ENCODE results near the gene ELMO1.

ELMO1 gene

DNA sequence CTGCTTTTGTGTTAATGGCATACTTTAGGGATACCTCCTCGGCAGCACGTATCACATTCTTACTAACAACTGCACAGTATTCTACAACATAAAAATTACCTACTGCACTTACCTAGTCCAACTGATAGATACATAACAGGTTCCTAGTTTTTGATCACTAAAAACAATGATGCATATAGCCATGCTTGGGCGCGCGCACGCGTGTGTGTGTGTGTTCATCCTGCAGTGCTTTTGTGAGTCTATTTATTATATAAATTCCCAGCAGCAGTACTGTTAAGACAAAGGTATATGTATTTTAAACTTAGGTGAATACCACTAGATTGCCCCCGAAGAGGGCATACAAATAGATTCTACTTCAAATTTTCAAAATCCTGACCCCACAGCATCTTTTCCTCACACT is 181.4 kb downstream of the ELMO1 start:
- DNase-seq (ENCODE audit: low spot score): no peak

DNA sequence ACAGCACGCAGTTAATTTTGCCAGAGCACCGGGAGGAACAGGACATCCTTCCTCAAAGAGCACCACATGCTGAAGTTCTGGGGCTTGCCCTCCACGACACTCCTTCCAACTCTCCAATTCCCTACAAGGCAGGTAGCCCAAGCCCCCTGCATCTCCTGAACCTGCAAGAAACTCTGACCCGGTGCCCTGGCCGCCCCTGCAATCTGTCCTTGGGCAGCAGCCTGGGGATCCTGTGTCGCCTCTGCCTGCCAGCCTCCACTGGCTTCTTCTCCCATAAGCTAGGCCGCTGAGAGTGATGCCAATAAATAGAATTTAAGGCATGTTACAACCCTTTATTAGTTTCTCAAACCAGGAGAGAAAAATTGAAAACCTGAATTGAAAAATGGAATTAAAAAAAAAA is 182.8 kb downstream of the ELMO1 start:
- DNase-seq (ENCODE audit: low spot score): no peak

DNA sequence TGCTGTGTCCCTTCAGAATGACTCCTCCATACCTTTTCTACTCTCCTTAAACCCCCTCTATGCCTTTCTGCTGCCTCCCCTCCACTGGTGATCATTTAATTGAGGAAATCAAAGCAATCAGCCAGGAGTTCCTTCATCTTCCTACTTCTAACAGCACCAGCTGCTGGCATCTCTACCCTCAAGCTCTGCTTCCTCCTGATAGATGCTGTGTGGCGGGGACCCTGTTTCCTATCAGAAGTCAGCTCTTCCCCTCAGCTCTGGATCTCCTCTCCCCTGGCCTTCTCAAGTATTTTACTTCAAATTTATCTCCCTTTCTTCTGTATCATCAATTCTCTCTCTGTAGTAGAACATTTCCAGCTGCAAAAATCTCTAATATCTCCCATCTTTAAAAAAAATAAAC is 183.7 kb downstream of the ELMO1 start:
- no peak for DNase-seq (ENCODE audit: low spot score)

DNA sequence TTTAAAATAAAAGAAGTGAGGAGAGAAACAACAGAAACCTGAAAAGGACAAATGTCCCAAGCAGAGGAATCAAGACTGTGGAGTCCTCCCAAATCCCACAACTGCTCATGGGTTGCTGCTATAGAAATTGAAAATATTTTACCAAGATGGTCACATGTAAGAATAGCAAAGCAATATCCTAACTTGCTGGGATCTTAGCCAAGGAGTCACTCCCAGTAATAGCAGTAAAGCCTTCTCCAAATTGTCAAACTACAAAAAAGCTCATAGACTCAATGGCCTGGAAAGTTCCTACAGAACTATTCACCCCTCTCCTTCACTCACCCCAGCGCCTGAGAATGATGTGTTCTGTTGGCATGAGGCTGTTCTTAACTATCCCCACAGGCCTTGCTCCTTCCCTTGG is 186.5 kb downstream of the ELMO1 start:
- no peak for DNase-seq (ENCODE audit: low spot score)

DNA sequence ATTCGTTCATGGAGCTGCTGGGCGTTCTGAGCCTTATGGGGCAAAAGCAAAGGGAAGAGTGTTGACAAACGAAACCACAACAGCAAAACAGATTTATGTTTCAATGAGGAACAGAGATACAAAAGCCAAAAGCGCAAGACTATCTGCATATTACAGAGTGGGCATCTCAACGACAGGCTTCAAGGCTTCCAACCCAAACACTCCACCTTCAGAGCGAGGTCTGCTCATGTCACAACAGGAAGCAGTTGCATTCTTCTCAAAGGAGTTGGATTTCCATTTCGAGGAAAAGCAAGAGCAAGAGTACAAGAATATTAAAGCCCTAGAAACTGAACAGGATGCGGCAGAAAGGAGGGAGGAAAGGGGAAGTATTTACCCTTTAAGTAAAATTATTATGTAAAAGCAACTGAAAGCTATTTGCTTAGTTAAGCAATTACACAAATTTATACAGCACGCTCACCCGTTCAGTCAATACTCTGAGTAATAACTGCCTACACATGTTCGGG is 189.3 kb downstream of the ELMO1 start:
- DNase-seq (ENCODE audit: low spot score): no peak

DNA sequence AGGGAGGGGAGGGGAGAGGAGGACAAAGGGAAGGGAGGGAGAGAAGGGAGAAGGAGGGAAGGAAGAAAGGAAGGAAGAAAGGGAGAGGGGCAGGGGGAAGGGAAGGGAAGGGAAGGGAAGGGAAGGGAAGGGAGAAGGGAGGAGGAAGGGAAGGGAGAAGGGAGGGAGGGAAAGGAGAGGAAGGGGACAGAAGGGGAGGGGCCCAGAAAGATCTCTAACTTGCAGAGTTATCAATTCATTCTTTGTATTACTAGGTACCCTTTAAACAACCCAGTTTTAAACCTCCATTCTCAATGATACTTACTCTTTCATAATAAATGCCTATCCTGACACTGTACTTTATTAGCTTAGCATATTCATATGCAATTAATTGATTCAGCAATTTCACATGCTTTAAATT is 192.0 kb downstream of the ELMO1 start:
- DNase-seq (ENCODE audit: low spot score): no peak

DNA sequence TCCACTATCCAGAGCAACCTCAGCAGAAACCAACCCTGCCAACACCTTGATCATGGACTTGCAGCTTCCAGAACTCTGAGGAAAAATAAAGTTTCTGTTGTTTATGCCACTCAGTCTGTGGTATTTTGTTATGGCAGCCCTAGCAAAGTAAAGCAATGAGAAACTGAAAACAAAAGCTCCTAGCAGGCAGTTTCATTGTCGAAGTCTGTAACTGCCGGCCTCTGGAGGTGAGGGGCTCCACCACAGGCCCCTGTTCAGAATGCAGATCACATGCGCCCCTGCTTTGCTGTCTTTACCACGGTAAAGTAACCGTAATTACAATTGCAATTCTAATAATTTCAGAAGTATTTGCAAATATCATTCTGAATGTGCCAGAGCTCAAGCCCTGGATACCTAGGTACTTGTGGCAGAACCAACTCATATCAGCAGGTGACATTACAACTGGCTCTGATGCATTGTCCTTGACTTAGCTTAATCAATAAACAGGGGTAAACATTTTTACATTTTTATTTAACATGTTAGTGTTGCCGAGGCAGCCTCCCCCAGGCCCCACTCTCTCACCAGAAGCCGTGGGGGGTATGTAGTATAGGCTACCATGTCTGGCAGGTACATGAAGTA is 193.2 kb downstream of the ELMO1 start:
- DNase-seq (ENCODE audit: low spot score): no peak

DNA sequence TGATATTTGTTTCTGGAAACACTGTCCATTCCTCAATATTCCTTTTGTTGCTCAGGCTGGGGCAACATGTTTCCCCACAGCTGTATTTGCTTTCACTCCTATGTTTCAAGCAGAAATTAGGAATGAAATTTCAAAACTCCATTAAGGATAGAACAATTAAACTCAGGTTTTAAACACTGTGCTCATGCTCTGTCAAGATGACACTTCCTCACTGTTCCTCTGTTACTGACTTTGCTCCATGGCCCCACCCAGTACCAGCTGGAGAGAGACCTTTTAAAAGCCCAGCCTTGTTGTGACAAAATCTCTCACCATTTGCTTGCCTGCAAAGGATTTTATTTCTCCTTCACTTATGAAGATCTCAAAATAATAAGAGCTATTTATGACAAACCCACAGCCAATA is 197.4 kb downstream of the ELMO1 start:
- DNase-seq (ENCODE audit: low spot score): no peak

DNA sequence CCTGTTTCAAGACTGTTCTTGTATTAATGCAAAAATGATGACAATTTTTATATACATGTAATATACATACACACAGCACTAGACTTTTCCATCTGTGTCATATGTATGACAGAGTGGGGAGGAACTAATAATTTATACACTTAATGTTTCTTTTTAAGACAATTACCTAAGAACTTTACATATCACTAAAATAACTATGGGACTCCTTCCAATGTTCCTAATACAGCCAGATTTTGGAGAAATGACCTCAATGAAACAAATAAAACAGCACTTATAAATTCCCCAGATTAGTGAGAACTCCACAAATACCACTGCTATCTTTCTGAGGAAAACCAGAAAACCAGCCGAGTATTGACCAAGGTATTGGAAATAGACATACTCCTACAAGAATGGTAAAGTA is 199.4 kb downstream of the ELMO1 start:
- no peak for DNase-seq (ENCODE audit: low spot score)

DNA sequence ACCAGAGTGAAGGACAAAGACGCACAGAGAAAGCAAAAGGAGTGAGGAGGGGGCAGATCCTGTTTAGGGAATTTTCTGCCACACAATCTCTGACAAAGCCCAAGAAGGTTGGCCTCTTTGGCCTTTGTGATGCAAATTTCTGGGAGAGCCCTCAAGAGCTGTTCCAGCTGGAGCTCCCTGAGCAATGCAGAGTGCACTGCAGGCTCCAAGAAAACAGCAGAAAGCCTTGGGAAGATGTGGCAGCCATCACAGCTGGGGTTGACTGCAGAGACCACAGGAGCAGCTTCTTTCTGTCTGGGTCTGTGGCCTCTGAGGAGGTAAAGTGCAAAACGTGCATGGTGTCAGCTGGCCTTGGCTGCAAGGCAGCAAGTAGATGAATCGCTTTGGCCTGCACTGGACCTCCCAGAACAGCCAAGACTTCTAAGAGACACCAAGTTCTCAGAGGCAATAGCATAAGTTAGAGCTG is 200.2 kb downstream of the ELMO1 start:
- DNase-seq (ENCODE audit: low spot score): no peak

DNA sequence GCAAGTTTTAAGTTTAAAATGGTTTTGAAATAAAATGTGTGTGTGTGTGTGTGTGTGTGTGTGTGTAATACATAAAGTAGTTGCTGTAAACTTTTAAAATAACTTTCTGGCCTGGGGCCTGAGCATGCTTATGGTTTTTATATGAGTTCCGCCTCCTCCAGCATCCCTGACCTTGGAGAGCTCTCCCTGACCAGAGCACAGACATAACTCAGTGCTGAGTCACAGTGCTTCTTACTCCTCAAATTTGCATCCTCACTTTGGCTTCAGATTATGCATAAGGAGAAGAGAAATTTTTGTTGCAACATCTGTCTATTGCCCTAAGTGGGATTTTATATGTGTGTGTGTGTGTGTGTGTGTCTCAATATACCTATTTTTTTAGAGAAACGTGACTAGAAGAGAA is 200.8 kb downstream of the ELMO1 start:
- no peak for DNase-seq (ENCODE audit: low spot score)

DNA sequence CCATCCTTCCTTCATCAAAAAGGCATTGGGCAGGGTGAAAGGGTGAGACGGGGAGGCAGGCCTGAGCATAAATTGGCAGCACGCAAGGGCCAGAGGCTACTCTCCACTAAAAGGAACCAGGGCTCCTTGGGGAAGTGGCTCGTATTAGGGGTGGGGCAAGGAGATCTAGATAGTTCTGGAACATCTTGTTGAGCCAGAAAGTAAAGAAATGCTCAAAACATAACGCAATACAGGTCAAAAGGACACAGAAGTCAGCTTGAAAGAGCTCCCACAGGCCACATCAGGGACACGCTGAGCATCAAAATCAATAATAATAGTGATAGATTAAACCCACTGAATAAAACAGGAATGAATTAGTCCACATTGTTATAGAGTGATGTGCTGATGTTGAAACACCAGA is 203.1 kb downstream of the ELMO1 start:
- DNase-seq (ENCODE audit: low spot score): no peak

DNA sequence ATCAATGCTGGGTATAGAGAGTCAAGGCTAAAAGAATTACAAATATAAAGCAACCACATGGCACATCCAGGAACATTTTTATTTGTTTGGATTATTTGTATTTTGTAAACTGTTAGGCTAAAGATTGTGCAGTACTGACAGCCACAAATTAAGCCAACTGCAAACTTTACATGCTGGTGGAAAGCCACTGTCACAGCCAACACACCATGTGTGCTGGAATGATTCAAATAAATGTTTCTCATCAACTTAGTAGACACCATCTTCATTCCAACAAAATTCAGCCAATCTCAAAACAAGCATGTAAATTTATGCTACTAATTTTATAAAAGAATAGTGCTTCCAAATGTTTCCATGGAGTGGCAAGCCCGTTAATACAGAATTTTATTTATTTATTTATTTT is 211.8 kb downstream of the ELMO1 start:
- no peak for DNase-seq (ENCODE audit: low spot score)

DNA sequence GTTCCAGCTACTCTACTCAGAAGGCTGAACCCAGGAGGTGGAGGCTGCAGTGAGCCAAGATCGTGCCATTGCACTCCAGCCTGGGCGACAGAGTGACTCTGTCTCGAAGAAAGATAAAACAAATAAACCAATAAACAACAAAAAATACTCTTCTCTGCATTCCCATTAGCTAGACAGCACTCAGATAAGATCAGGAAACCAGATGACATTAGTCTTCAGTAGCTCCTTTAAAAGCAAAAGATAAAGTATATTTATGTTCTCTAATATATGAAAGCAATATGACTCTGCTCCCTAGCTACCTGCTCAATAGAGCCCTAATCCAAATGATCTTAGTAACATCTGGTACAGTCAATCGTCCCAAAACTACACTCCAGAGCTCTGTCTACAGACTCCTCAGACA is 212.9 kb downstream of the ELMO1 start:
- no peak for DNase-seq (ENCODE audit: low spot score)

DNA sequence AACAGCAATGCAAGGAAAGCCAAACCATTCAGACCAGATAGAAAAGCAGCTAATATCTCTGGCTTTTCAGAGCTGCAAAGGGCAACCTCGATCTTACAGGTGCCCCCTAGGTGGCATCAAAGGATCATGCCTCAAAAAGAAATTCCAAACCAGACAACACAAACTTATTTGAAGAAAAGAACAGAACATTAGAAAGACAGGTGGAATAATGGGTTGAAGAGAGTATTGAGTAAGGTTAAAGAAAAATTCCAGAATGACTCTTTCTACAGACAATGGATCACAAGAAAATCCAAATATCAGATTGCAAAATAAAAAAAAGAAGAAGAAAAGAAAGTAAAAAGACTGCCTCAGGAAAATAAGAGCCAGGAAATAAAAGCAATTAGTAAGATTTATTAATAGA is 213.7 kb downstream of the ELMO1 start:
- no peak for DNase-seq (ENCODE audit: low spot score)

DNA sequence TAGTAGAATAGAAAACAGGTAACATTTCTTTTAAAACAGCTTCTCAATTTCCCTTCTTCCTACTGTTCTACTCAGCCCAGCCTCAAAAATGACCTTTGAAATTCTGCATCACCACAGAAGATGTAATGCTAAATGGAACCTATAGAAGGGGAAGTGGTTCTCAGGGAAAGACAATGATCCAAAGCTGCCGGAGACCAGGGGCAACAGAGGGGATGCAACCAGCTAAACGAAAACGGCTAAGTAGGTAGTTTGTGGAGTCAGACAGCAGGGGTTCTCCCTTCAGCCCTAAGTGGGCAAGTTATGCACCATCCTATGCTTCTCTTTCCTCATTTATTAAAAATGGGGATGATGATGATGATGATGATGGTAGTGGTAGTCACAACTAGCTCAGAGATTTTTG is 214.3 kb downstream of the ELMO1 start:
- no peak for DNase-seq (ENCODE audit: low spot score)

DNA sequence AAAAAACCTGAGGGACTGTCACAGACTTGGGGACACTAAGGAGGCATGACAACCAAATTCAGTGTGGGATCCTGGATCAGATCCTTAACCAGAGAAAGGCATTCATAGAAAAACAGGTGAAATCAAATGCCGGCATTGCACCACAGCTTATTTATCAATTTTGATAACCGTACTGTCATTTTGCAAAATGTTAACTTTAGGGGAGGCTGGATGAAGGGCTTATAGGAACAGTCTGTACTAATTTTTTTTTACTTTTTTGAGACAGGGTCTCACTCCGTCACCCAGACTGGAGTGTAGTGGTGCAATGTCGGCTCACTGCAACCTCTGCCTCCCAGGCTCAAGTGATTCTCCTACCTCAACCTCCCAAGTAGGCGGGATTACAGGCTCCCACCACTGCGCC is 217.1 kb downstream of the ELMO1 start:
- no peak for DNase-seq (ENCODE audit: low spot score)

DNA sequence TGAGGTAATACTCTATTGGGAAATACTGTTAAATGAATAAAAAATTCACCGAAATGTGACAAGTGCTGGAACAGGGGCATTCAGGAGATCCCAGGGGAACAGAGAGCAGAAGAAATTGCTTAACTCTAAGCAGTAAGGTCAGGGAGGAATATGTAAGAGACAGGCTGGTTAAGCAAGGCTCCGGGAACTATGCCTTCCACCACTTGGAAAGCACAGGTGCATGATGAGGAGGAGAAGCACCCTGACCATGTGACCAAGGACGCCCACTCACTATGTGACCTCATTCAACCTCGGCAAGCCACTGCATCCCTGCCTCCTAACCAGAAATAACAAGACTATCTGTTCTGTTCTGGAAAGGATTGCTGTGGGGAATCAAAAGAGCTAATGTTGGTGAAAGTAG is 218.4 kb downstream of the ELMO1 start:
- no peak for DNase-seq (ENCODE audit: low spot score)

DNA sequence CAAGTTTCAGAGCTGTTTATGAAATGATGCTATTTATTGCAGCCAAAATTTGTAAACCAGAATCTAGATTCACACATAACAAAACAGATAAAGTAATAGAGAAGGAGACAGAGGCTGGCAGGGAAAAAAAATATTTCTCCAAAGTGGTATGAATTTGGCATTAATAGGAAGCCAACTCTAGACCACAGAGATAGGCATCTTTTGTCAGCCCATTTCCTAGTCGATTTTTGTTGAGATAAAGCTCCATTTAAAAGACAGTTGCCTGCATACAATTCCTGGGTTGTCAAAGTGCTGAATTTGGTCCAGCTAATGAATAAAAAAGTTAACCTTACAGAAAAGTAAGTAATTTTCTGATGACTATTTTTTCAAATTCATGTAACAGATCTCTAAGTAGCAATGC is 219.3 kb downstream of the ELMO1 start:
- no peak for DNase-seq (ENCODE audit: low spot score)

DNA sequence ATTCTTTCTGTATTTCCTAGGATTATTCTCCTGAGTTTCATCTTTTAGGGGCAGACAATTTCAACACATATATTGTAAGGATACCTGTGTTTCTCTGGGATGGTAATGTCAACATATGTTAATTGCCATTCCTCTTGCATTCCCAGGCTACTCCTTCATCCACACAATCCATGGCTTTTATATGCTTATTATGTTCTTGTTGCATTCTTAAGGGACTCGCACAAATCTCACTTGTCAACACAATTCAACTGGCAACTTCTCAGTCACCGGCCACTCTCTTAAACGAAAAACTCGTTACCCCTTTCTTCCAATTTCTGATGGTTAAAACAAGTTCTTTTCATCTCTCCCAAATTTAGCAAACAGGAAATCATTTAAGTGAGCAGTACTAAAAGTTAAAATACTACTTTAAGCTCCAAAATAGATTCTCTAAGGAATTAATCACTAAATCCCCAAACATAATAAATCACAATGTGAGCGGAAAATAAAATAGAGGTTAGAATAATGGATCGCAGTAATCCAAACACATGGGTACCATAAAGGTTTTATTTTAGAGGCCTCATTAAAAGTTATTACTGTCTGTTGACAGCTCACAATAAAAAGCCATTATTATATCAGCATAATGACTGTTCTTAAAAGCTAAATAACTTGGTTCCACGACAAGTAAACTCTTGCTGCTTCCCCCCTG is 223.2 kb downstream of the ELMO1 start:
- DNase-seq (ENCODE audit: low spot score): no peak

DNA sequence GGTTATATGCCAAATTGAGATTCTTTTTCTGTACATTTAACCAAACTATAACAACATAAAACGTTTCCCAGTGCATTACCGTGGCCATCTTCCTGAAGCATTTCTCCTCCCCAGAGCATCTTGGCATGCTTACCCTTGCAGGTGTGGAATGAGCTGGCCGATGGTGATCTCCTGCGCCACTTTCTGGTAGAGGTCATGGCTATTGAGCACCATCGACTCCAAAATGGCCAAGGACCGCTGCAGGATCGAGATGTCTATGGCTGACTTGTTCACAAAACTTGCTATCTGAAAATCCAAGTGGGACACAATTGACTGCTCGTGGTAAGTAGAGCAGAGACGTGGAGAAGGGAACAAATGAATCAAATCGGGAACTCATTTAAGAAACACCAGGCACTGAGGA is 223.9 kb downstream of the ELMO1 start:
- DNase-seq (ENCODE audit: low spot score): no peak

DNA sequence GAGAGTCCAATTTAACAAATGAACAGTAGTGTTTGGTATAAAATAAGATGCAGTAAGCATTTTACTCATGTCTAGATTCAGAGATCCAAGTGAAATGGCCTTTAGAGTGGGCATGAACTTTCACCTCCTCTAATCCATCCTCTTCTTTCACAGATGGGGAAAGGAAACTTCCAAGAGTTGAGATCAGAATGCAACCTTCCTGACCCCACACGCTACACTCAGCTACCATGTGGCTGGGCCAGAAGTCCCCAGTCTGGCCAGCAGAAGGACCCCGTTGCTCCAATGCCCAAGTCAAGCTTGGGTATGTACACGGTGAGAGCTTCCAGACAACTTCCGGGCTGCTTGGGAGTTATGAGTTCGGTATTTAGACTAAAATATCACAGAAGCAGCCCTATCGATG is 228.0 kb downstream of the ELMO1 start:
- no peak for DNase-seq (ENCODE audit: low spot score)

DNA sequence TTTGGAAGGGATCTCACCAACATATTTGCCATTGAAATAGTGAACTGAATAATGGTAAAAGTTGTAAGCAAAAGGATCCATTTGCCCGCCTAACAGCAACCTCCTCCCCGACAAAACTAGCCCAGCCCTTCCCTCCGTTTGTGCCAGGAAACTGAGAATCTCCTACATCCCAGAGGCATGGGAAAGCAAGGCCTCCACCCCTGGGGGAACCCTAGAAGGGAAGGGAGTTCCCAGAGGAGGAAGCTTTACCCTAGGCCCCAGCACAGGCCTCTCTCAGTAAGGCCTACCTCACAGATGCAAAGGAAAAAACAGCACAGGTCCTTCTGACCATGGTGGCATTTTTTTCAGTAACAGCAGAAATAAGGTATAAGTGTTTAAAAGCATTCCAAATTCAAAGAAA is 229.7 kb downstream of the ELMO1 start:
- no peak for DNase-seq (ENCODE audit: low spot score)

DNA sequence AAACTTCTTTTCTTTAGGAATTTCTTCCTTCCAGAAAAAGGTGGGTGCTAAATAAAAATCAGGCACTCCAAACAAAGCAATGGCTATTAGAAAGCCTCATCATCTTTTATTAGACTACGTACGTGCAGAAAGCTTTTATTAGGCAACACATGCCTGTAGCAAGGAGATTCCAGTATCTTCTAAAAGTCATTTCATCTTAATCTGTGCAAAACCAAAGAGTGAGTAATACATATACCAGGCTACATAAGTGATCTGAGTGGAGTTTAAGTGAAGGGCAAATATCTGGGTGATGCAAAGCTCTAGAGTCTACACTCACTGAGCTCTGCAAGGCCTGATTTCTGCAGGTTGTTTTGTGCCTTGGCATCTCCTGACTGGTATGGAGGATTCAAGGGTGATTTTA is 231.7 kb downstream of the ELMO1 start:
- no peak for DNase-seq (ENCODE audit: low spot score)

Measured in HuH-7.5 (cell line).